ENCODE measurements around the gene HACD4. TPM values are rescaled to one million over a fixed set of nuclear protein-coding genes. Genes with fewer than 3 reads are reported as not detected.
A peak's percentile ranks its signal among the peaks of the same experiment; 100 is the strongest.

Gene HACD4
- total RNA-seq, 2 experiments from 2014 or later, result not detected

DNA sequence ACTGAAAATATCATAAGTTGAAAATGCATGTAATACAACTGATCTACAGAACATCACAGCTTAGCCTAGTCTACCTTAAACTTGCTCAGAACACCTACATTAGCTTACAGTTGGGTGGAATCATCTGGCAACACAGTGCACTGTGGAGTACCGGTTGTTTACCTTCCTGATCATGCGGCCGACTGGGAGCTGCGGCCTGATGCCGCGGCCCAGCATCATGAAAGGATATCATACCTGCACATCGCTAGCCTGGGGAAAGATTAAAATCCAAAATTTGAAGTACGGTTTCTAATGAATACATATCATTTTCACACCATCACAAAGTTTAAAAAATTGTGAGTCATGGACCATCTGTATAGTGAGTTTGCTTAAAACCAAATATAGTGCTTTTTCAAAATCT is 1.8 kb downstream of the HACD4 start:
- no TSS peak for BruUV-seq (replicated peaks)
- no peaks in the 10 kb centered on the region for H3K9me2 ChIP-seq (ENCODE audit: insufficient read depth, low read length)
- no peaks in the 10 kb centered on the region for H3K36me3 ChIP-seq (ENCODE audit: insufficient read depth, low read length)
- intact Hi-C loops (cut with micrococcal nuclease; ENCODE audit: unreplicated experiment), result no loop called here
- no peak overlapping the region for H3K27ac ChIP-seq (ENCODE audit: low read depth, low read length, poor library complexity, severe bottlenecking)
- POLR2A ChIA-PET, result interaction anchor here (0.7 kb wide), 1 partner anchor 9 kb away, joined by 3 read pairs; no protein-coding TSS in a partner anchor
- H3K4me3 ChIP-seq (ENCODE audit: low read depth, low read length, poor library complexity, severe bottlenecking), result no peak overlapping the region
- H2AFZ ChIP-seq (ENCODE audit: low read length), result no peak overlapping the region
- CTCF ChIA-PET (ENCODE audit: unreplicated experiment), result no interaction called here
- TF ChIP-seq, protein P1, sequence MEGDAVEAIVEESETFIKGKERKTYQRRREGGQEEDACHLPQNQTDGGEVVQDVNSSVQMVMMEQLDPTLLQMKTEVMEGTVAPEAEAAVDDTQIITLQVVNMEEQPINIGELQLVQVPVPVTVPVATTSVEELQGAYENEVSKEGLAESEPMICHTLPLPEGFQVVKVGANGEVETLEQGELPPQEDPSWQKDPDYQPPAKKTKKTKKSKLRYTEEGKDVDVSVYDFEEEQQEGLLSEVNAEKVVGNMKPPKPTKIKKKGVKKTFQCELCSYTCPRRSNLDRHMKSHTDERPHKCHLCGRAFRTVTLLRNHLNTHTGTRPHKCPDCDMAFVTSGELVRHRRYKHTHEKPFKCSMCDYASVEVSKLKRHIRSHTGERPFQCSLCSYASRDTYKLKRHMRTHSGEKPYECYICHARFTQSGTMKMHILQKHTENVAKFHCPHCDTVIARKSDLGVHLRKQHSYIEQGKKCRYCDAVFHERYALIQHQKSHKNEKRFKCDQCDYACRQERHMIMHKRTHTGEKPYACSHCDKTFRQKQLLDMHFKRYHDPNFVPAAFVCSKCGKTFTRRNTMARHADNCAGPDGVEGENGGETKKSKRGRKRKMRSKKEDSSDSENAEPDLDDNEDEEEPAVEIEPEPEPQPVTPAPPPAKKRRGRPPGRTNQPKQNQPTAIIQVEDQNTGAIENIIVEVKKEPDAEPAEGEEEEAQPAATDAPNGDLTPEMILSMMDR (conservative IDR thresholded peaks at IDR 0.05; ENCODE audit: low read length), result no peak
- no peak for TF ChIP-seq EZH2phosphoT487 (IDR thresholded peaks at IDR 0.05; ENCODE audit: borderline replicate concordance, low read depth, low read length)
- peak overlapping the region; percentile 5; the same call in 1 of the 2 replicates for H3K4me2 ChIP-seq (ENCODE audit: low read length)
- no peaks in the 10 kb centered on the region for H3K4me1 ChIP-seq (ENCODE audit: insufficient read depth, low read length, poor library complexity, severe bottlenecking)
- no peaks in the 10 kb centered on the region for H4K20me1 ChIP-seq (ENCODE audit: insufficient read depth, low read length)
- no peaks in the 10 kb centered on the region for H3K79me2 ChIP-seq (ENCODE audit: insufficient read depth, low read depth, low read length)
- no peak for DNase-seq (ENCODE audit: low spot score)
- no peaks in the 10 kb centered on the region for H3K9me3 ChIP-seq (ENCODE audit: low read length)

DNA sequence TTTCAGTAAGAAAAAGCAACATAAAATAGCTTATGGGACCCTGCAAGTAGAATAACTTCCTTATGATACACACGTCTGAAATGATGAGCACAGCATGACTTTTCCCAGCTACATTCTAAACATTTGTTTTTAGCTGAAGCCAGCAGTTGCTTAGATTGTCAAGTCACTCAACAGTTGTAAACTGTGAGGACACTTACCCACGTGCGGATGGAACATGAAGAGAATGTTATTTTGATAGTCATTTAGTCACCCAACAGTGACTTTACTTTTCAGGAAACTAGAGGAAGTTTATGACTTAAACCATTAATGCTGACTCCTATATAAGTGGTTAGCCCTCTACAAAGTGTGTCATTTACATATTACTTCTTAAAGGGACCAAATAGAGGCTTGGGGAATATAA is 3.0 kb downstream of the HACD4 start:
- no TSS peak for BruUV-seq (replicated peaks)
- POLR2A ChIA-PET, result interaction anchor here (1.0 to 1.9 kb wide), 3 partner anchors 9 to 12 kb away, joined by 3 to 7 read pairs (median 4); no protein-coding TSS in a partner anchor
- CTCF ChIA-PET (ENCODE audit: unreplicated experiment), result no interaction called here
- Histone ChIP-seq H3K9me2 (ENCODE audit: insufficient read depth, low read length) (no peaks in the 10 kb centered on the region), H3K4me1 (ENCODE audit: insufficient read depth, low read length, poor library complexity, severe bottlenecking) (no peaks in the 10 kb centered on the region), H3K4me2 (ENCODE audit: low read length) (no peak overlapping the region), H2AFZ (ENCODE audit: low read length) (no peak overlapping the region), H3K27ac (ENCODE audit: low read depth, low read length, poor library complexity, severe bottlenecking) (no peak overlapping the region), H3K79me2 (ENCODE audit: insufficient read depth, low read depth, low read length) (no peaks in the 10 kb centered on the region), H3K36me3 (ENCODE audit: insufficient read depth, low read length) (no peaks in the 10 kb centered on the region), H3K9me3 (ENCODE audit: low read length) (no peaks in the 10 kb centered on the region), H3K4me3 (ENCODE audit: low read depth, low read length, poor library complexity, severe bottlenecking) (no peak overlapping the region), H4K20me1 (ENCODE audit: insufficient read depth, low read length) (no peaks in the 10 kb centered on the region)
- intact Hi-C loops (cut with micrococcal nuclease; ENCODE audit: unreplicated experiment), result no loop called here
- TF ChIP-seq, protein P1 (conservative IDR thresholded peaks at IDR 0.05; ENCODE audit: low read length), result no peak
- no peak for TF ChIP-seq EZH2phosphoT487 (IDR thresholded peaks at IDR 0.05; ENCODE audit: borderline replicate concordance, low read depth, low read length)
- no peak for DNase-seq (ENCODE audit: low spot score)

DNA sequence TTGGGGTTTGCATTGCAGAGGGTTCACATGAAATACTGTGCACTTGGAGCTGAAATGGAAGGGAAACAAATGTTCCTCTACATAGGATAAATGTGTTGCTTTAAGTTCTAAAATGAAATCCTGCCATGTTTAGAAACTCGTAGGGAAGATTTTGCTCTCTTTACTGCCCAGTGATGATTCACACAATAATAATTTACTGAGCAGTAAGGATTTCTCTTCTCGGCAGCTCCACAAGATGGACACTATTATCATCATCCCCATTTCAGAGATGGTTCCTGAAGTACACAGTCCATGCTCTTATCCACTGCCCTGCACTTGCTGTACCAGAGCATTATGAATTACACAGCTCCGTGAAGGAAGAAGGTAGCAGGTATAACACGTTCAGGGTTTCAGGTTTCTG is 4.1 kb downstream of the HACD4 start:
- no peaks in the 10 kb centered on the region for H4K20me1 ChIP-seq (ENCODE audit: insufficient read depth, low read length)
- BruUV-seq (replicated peaks), result no TSS peak
- DNase-seq (ENCODE audit: low spot score), result no peak
- TF ChIP-seq EZH2phosphoT487 (IDR thresholded peaks at IDR 0.05; ENCODE audit: borderline replicate concordance, low read depth, low read length), result no peak
- TF ChIP-seq, protein P1 (conservative IDR thresholded peaks at IDR 0.05; ENCODE audit: low read length), result no peak
- no peaks in the 10 kb centered on the region for H3K9me2 ChIP-seq (ENCODE audit: insufficient read depth, low read length)
- H2AFZ ChIP-seq (ENCODE audit: low read length), result no peak overlapping the region
- H3K4me1 ChIP-seq (ENCODE audit: insufficient read depth, low read length, poor library complexity, severe bottlenecking), result no peaks in the 10 kb centered on the region
- H3K4me3 ChIP-seq (ENCODE audit: low read depth, low read length, poor library complexity, severe bottlenecking), result no peak overlapping the region
- no peak overlapping the region for H3K27ac ChIP-seq (ENCODE audit: low read depth, low read length, poor library complexity, severe bottlenecking)
- no peaks in the 10 kb centered on the region for H3K36me3 ChIP-seq (ENCODE audit: insufficient read depth, low read length)
- H3K79me2 ChIP-seq (ENCODE audit: insufficient read depth, low read depth, low read length), result no peaks in the 10 kb centered on the region
- no peaks in the 10 kb centered on the region for H3K9me3 ChIP-seq (ENCODE audit: low read length)
- CTCF ChIA-PET (ENCODE audit: unreplicated experiment), result no interaction called here
- intact Hi-C loops (cut with micrococcal nuclease; ENCODE audit: unreplicated experiment), result no loop called here
- no peak overlapping the region for H3K4me2 ChIP-seq (ENCODE audit: low read length)
- POLR2A ChIA-PET, result interaction anchor here (0.7 to 1.9 kb wide), 4 partner anchors 8 to 47 kb away, joined by 3 to 7 read pairs (median 4); no protein-coding TSS in a partner anchor

Measured in OCI-LY7 (cell line).